IPS-20b (cell line): ENCODE data around the gene SYT9.

ENCODE experiments used
- H3K27ac ChIP-seq: one replicate; pipeline ENCODE4 v1.5.1; 2013; ENCODE audit warnings: low read length
- H3K27me3 ChIP-seq: 2 replicates; pipeline ENCODE4 v1.6.1; 2013; ENCODE audit warnings: mild to moderate bottlenecking, low read length, inconsistent platforms; ENCODE audit not compliant: insufficient read depth
- H3K36me3 ChIP-seq: 2 replicates; pipeline ENCODE4 v1.6.1; 2013; ENCODE audit warnings: low read depth, mild to moderate bottlenecking, inconsistent platforms, low read length, moderate library complexity; ENCODE audit not compliant: insufficient read depth
- H3K4me1 ChIP-seq: 2 replicates; pipeline ENCODE4 v1.6.1; 2013; ENCODE audit warnings: mild to moderate bottlenecking, control low read depth, inconsistent platforms, low read length, moderate library complexity; ENCODE audit not compliant: insufficient read depth
- H3K4me3 ChIP-seq: 2 replicates; pipeline ENCODE4 v1.5.1; 2013; ENCODE audit warnings: mild to moderate bottlenecking, low read length, inconsistent platforms
- H3K9ac ChIP-seq: 2 replicates; pipeline ENCODE4 v1.6.1; 2013; ENCODE audit warnings: low read depth, mild to moderate bottlenecking, inconsistent platforms, low read length, moderate library complexity
- H3K9me3 ChIP-seq: 2 replicates; pipeline ENCODE4 v1.6.1; 2013; ENCODE audit warnings: mild to moderate bottlenecking, low read depth, low read length, inconsistent platforms; ENCODE audit not compliant: insufficient read depth

Gene SYT9

GRCh38 chr11:7495882-7496551 is 244.3 kb downstream of the SYT9 start:
- Histone ChIP-seq H3K27ac (no peak overlapping the region), H3K4me3 (no peak overlapping the region), H3K9me3 (no peaks in the 10 kb centered on the region), H3K27me3 (no peaks in the 10 kb centered on the region), H3K9ac (no peak overlapping the region), H3K36me3 (no peaks in the 10 kb centered on the region), H3K4me1 (peaks cover 12% of the 10 kb centered on the region; the same call in 1 of the 2 replicates)

GRCh38 chr11:7498193-7498592 is 246.5 kb downstream of the SYT9 start:
- Histone ChIP-seq H3K36me3 (no peaks in the 10 kb centered on the region), H3K27ac (no peak overlapping the region), H3K27me3 (no peaks in the 10 kb centered on the region), H3K4me1 (peaks cover 8% of the 10 kb centered on the region; the same call in 1 of the 2 replicates), H3K9me3 (no peaks in the 10 kb centered on the region), H3K9ac (no peak overlapping the region), H3K4me3 (no peak overlapping the region)

GRCh38 chr11:7499081-7499480 is 247.4 kb downstream of the SYT9 start:
- Histone ChIP-seq H3K9me3 (no peaks in the 10 kb centered on the region), H3K4me1 (peaks cover 8% of the 10 kb centered on the region; the same call in 1 of the 2 replicates), H3K9ac (0 out of 2 replicates have a peak overlapping the region, but pooled peaks have one; percentile 6), H3K27ac (no peak overlapping the region), H3K4me3 (no peak overlapping the region), H3K27me3 (no peaks in the 10 kb centered on the region), H3K36me3 (no peaks in the 10 kb centered on the region)

- H3K9ac ChIP-seq = no peak overlapping the region
- no peak overlapping the region for H3K27ac ChIP-seq
- H3K4me1 ChIP-seq = peaks cover 8% of the 10 kb centered on the region; the same call in 1 of the 2 replicates
- no peaks in the 10 kb centered on the region for H3K36me3 ChIP-seq
- no peaks in the 10 kb centered on the region for H3K9me3 ChIP-seq
- no peak overlapping the region for H3K4me3 ChIP-seq
- H3K27me3 ChIP-seq = no peaks in the 10 kb centered on the region
Observed at GRCh38 chr11:7500251-7500650, 248.5 kb downstream of the SYT9 start.

GRCh38 chr11:7501251-7501650 is 249.5 kb downstream of the SYT9 start:
- Histone ChIP-seq H3K4me1 (peaks cover 8% of the 10 kb centered on the region; the same call in 1 of the 2 replicates), H3K4me3 (no peak overlapping the region), H3K27ac (no peak overlapping the region), H3K9ac (no peak overlapping the region), H3K27me3 (no peaks in the 10 kb centered on the region), H3K9me3 (no peaks in the 10 kb centered on the region), H3K36me3 (no peaks in the 10 kb centered on the region)

- no peaks in the 10 kb centered on the region for H3K36me3 ChIP-seq
- no peak overlapping the region for H3K9ac ChIP-seq
- H3K27me3 ChIP-seq = no peaks in the 10 kb centered on the region
- H3K27ac ChIP-seq = no peak overlapping the region
- peaks cover 8% of the 10 kb centered on the region; the same call in 1 of the 2 replicates for H3K4me1 ChIP-seq
- H3K4me3 ChIP-seq = no peak overlapping the region
- H3K9me3 ChIP-seq = no peaks in the 10 kb centered on the region
Observed at GRCh38 chr11:7501894-7502293, 250.2 kb downstream of the SYT9 start.

- Histone ChIP-seq H3K9ac (no peak overlapping the region), H3K36me3 (no peaks in the 10 kb centered on the region), H3K4me3 (no peak overlapping the region), H3K27ac (no peak overlapping the region), H3K27me3 (no peaks in the 10 kb centered on the region), H3K9me3 (no peaks in the 10 kb centered on the region), H3K4me1 (no peaks in the 10 kb centered on the region)
Observed at GRCh38 chr11:7506243-7506642, 254.5 kb downstream of the SYT9 start.

- Histone ChIP-seq H3K27me3 (no peaks in the 10 kb centered on the region), H3K36me3 (no peaks in the 10 kb centered on the region), H3K9me3 (no peaks in the 10 kb centered on the region), H3K4me1 (peaks cover 6% of the 10 kb centered on the region; the same call in 1 of the 2 replicates), H3K27ac (no peak overlapping the region), H3K4me3 (no peak overlapping the region), H3K9ac (no peak overlapping the region)
Observed at GRCh38 chr11:7508087-7508486, 256.4 kb downstream of the SYT9 start.

- H3K9ac ChIP-seq = no peak overlapping the region
- no peak overlapping the region for H3K4me3 ChIP-seq
- H3K4me1 ChIP-seq = peaks cover 8% of the 10 kb centered on the region; the same call in 1 of the 2 replicates
- peaks cover 11% of the 10 kb centered on the region for H3K27me3 ChIP-seq
- H3K36me3 ChIP-seq = no peaks in the 10 kb centered on the region
- H3K27ac ChIP-seq = no peak overlapping the region
- H3K9me3 ChIP-seq = no peaks in the 10 kb centered on the region
Observed at GRCh38 chr11:7509966-7510365, 258.3 kb downstream of the SYT9 start.

- H3K9ac ChIP-seq = no peak overlapping the region
- H3K4me1 ChIP-seq = peaks cover 14% of the 10 kb centered on the region; the same call in 1 of the 2 replicates
- H3K4me3 ChIP-seq = no peak overlapping the region
- H3K27ac ChIP-seq = no peak overlapping the region
- no peaks in the 10 kb centered on the region for H3K36me3 ChIP-seq
- no peaks in the 10 kb centered on the region for H3K9me3 ChIP-seq
- H3K27me3 ChIP-seq = peaks cover 25% of the 10 kb centered on the region
Observed at GRCh38 chr11:7511401-7511800, 259.7 kb downstream of the SYT9 start.

- Histone ChIP-seq H3K9me3 (no peaks in the 10 kb centered on the region), H3K4me1 (peaks cover 14% of the 10 kb centered on the region; the same call in 1 of the 2 replicates), H3K27ac (no peak overlapping the region), H3K27me3 (peaks cover 28% of the 10 kb centered on the region), H3K9ac (peak overlapping the region; percentile 69; the same call in 1 of the 2 replicates), H3K4me3 (peak overlapping the region; percentile 91), H3K36me3 (no peaks in the 10 kb centered on the region)
Observed at GRCh38 chr11:7512525-7513233, 261.0 kb downstream of the SYT9 start.
